HEK293T (cell line): ENCODE data around the gene TSC2.
A peak's percentile ranks its signal among the peaks of the same experiment; 100 is the strongest.

Experiments
- CTCF ChIA-PET: fragments of 350-600 bp; formaldehyde crosslinking; extraction: SDS; loops from one replicate; lab custom pipeline; 2021; ENCODE audit warnings: antibody characterized with exemption, inconsistent platforms; lab: Yijun Ruan, JAX
- POLR2A ChIA-PET: fragments of 350-600 bp; formaldehyde crosslinking; extraction: SDS; loops from one replicate; lab custom pipeline; 2020; ENCODE audit warnings: antibody characterized with exemption, inconsistent platforms; lab: Yijun Ruan, JAX
- DNase-seq: peaks from one replicate; pipeline ENCODE4 v3.0.0; 2012; ENCODE audit warnings: mixed read lengths; ENCODE audit errors: extremely low spot score
- ARNT ChIP-seq: fragments of 450-650 bp; IDR thresholded peaks from 2 replicates; pipeline ENCODE4 v1.6.1; 2017; ENCODE audit warnings: mild to moderate bottlenecking
- BHLHE40 ChIP-seq: fragments of 450-650 bp; IDR thresholded peaks from 2 replicates; pipeline ENCODE4 v1.6.1; 2016; ENCODE audit warnings: mild to moderate bottlenecking, moderate library complexity, borderline replicate concordance
- CTBP1 ChIP-seq: fragments of 450-650 bp; IDR thresholded peaks from 2 replicates; pipeline ENCODE4 v1.6.1; 2016; ENCODE audit warnings: borderline replicate concordance
- ELF4 ChIP-seq: fragments of 450-650 bp; IDR thresholded peaks from 2 replicates; pipeline ENCODE4 v1.6.1; 2017; ENCODE audit warnings: antibody characterized with exemption
- FOXA1 ChIP-seq: fragments of 450-650 bp; IDR thresholded peaks from 2 replicates; pipeline ENCODE4 v1.6.1; 2016; ENCODE audit warnings: mild to moderate bottlenecking
- FOXK2 ChIP-seq: fragments of 450-650 bp; IDR thresholded peaks from 2 replicates; pipeline ENCODE4 v1.6.1; 2016; ENCODE audit warnings: mild to moderate bottlenecking
- FOXM1 ChIP-seq: fragments of 450-650 bp; IDR thresholded peaks from 2 replicates; pipeline ENCODE4 v1.6.1; 2017; ENCODE audit warnings: mild to moderate bottlenecking, borderline replicate concordance
- HDGF ChIP-seq: fragments of 450-650 bp; IDR thresholded peaks from 2 replicates; pipeline ENCODE4 v1.6.1; 2017; ENCODE audit warnings: antibody characterized with exemption, borderline replicate concordance
- L3MBTL2 ChIP-seq: fragments of 450-650 bp; conservative IDR thresholded peaks from 2 replicates; pipeline ENCODE4 v1.6.1; 2016; ENCODE audit warnings: mild to moderate bottlenecking
- LEF1 ChIP-seq: fragments of 450-650 bp; IDR thresholded peaks from 2 replicates; pipeline ENCODE4 v1.6.1; 2017; ENCODE audit warnings: mild to moderate bottlenecking, borderline replicate concordance
- NFRKB ChIP-seq: fragments of 450-650 bp; IDR thresholded peaks from 2 replicates; pipeline ENCODE4 v1.6.1; 2016; ENCODE audit warnings: mild to moderate bottlenecking, moderate library complexity
- PKNOX1 ChIP-seq: fragments of 450-650 bp; IDR thresholded peaks from 2 replicates; pipeline ENCODE4 v1.6.1; 2016
- SP1 ChIP-seq: fragments of 450-650 bp; IDR thresholded peaks from 2 replicates; pipeline ENCODE4 v1.6.1; 2017
- SUZ12 ChIP-seq: fragments of 450-650 bp; IDR thresholded peaks from 2 replicates; pipeline ENCODE4 v1.6.1; 2016; ENCODE audit warnings: mild to moderate bottlenecking
- TARDBP ChIP-seq: fragments of 450-650 bp; IDR thresholded peaks from 2 replicates; pipeline ENCODE4 v1.6.1; 2016
- ZNF384 ChIP-seq: fragments of 450-650 bp; IDR thresholded peaks from 2 replicates; pipeline ENCODE4 v1.6.1; 2016

The TSC2 gene

GRCh38 chr16:2047330-2048115 is at the start of gene TSC2, which contains the start of gene NTHL1:
Gene TSC2 (plus strand): TSS chr16:2047985. CDS start chr16:2048616, 631 bp downstream.
Gene NTHL1 (minus strand): TSS chr16:2047834. CDS start chr16:2047823, 11 bp downstream.
- no peak for TF ChIP-seq TARDBP
- TF ChIP-seq FOXA1, result no peak
- no peak for TF ChIP-seq ZNF384
- TF ChIP-seq FOXK2, result no peak
- peak; percentile 81; the same call in 1 of the 2 replicates for TF ChIP-seq ELF4
- peak; percentile 84 for TF ChIP-seq L3MBTL2
- no peak for TF ChIP-seq FOXM1
- no peak for TF ChIP-seq CTBP1
- TF ChIP-seq HDGF, result no peak
- TF ChIP-seq SP1, result no peak
- DNase-seq, result peak; percentile 100
- POLR2A ChIA-PET, result interaction anchor here (0.7 to 3.1 kb wide), 23 partner anchors 8 to 119 kb away, joined by 3 to 23 read pairs (median 6); partner anchors contain the start of genes MSRB1, NHERF2, PKD1 and RPS2
- CTCF ChIA-PET, result interaction anchor here (0.6 to 1.0 kb wide), 4 partner anchors 9 to 32 kb away, joined by 3 read pairs; no protein-coding TSS in a partner anchor

GRCh38 chr16:1998360-1998835 is 49.4 kb upstream of the TSC2 start:
- ChIA-PET POLR2A (interaction anchor here (1.4 to 1.7 kb wide), 2 partner anchors 10 to 34 kb away, joined by 3 to 6 read pairs; partner anchors contain the start of gene RPS2), CTCF (no interaction called here)
- DNase-seq, result no peak
- TF ChIP-seq HDGF, result no peak
- TF ChIP-seq FOXK2, result no peak
- TF ChIP-seq NFRKB, result no peak
- TF ChIP-seq LEF1, result no peak
- TF ChIP-seq FOXA1, result no peak
- TF ChIP-seq PKNOX1, result no peak
- no peak for TF ChIP-seq ELF4
- TF ChIP-seq ARNT, result no peak
- TF ChIP-seq CTBP1, result no peak
- TF ChIP-seq TARDBP, result no peak
- no peak for TF ChIP-seq L3MBTL2
- no peak for TF ChIP-seq FOXM1
- TF ChIP-seq SUZ12, result no peak
- TF ChIP-seq SP1, result no peak
- TF ChIP-seq BHLHE40, result no peak
- no peak for TF ChIP-seq ZNF384

GRCh38 chr16:1998852-1999801 is 48.7 kb upstream of the TSC2 start:
- TF ChIP-seq FOXA1 (no peak), TARDBP (no peak), BHLHE40 (no peak), SUZ12 (no peak), PKNOX1 (no peak), FOXK2 (no peak), HDGF (no peak), L3MBTL2 (no peak), SP1 (no peak), FOXM1 (no peak), LEF1 (no peak), CTBP1 (no peak), ARNT (no peak)
- POLR2A ChIA-PET, result interaction anchor here (1.4 to 1.7 kb wide), 2 partner anchors 10 to 35 kb away, joined by 3 to 6 read pairs; partner anchors contain the start of gene RPS2
- CTCF ChIA-PET, result no interaction called here
- no peak for DNase-seq

GRCh38 chr16:1999866-2000514 is 47.8 kb upstream of the TSC2 start:
- POLR2A ChIA-PET, result interaction anchor here (1.7 kb wide), 1 partner anchor 9 kb away, joined by 6 read pairs; no protein-coding TSS in a partner anchor
- CTCF ChIA-PET, result no interaction called here
- TF ChIP-seq TARDBP, result no peak
- TF ChIP-seq LEF1, result no peak
- TF ChIP-seq SUZ12, result no peak
- TF ChIP-seq FOXK2, result no peak
- no peak for TF ChIP-seq PKNOX1
- TF ChIP-seq NFRKB, result no peak
- no peak for TF ChIP-seq CTBP1
- no peak for TF ChIP-seq FOXM1
- no peak for DNase-seq

GRCh38 chr16:2001035-2001434 is 46.8 kb upstream of the TSC2 start:
- no peak for DNase-seq
- CTCF ChIA-PET, result no interaction called here
- POLR2A ChIA-PET, result interaction anchor here (1.4 kb wide), 1 partner anchor 36 kb away, joined by 3 read pairs; the partner anchor contains the start of gene RPS2
- TF ChIP-seq ZNF384 (no peak), LEF1 (no peak), TARDBP (no peak), FOXK2 (no peak), SUZ12 (no peak), FOXA1 (no peak), ELF4 (no peak), BHLHE40 (no peak), ARNT (no peak), PKNOX1 (no peak), HDGF (no peak), L3MBTL2 (no peak), CTBP1 (no peak), FOXM1 (no peak), NFRKB (no peak), SP1 (no peak)
